ENCODE measurements around the gene SCN3A.

The SCN3A gene

DNA sequence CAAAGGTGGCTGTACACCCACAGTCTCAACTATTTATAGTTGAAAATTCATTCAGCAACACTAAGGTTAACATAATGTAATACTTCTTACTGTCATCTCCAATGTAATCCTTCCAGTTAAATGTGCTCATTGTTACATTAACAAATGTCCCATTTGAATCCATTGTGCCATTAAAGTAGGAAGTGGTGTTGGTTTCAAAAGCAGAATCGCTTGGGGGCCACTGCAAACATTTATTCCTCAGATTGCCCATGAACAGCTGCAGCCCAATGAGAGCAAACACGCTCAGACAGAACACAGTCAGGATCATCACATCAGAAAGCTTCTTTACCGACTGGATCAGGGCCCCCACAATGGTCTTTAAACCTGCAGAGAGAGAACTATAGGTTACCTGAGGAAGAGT, 41.4 kb downstream of the SCN3A start:
- DNase-seq = no peak
- no peaks in the 10 kb centered on the region for H3K4me1 ChIP-seq

DNA sequence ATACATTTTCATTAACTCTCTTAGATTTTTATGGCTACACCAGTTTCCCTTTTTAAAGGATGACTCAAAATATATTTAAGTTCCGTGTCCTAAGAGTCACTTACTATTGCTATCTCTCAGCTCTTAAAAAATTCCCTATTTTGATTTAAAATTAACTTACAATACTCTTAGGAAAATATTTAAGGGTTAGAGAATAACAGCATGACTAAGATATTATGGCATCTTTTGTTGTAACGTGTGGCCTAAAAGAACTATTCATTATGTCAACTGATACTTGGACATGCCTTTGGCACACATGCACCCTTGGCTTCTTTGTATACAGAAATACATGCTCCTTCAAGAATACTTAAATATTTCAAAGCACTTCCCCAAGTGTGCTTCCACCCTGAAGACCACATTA, 42.3 kb downstream of the SCN3A start:
- TF ChIP-seq, protein P1, sequence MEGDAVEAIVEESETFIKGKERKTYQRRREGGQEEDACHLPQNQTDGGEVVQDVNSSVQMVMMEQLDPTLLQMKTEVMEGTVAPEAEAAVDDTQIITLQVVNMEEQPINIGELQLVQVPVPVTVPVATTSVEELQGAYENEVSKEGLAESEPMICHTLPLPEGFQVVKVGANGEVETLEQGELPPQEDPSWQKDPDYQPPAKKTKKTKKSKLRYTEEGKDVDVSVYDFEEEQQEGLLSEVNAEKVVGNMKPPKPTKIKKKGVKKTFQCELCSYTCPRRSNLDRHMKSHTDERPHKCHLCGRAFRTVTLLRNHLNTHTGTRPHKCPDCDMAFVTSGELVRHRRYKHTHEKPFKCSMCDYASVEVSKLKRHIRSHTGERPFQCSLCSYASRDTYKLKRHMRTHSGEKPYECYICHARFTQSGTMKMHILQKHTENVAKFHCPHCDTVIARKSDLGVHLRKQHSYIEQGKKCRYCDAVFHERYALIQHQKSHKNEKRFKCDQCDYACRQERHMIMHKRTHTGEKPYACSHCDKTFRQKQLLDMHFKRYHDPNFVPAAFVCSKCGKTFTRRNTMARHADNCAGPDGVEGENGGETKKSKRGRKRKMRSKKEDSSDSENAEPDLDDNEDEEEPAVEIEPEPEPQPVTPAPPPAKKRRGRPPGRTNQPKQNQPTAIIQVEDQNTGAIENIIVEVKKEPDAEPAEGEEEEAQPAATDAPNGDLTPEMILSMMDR (IDR thresholded peaks at IDR 0.05; ENCODE audit: low read depth, low read length) = no peak
- Histone ChIP-seq H3K4me3 (ENCODE audit: low read depth, low read length) (no peak overlapping the region), H3K27me3 (no peaks in the 10 kb centered on the region), H3K4me1 (no peaks in the 10 kb centered on the region), H3K9me3 (no peaks in the 10 kb centered on the region), H3K36me3 (no peaks in the 10 kb centered on the region)
- no peak for DNase-seq

More for the DNA sequence above, 41.4 kb downstream of the SCN3A start:
- Histone ChIP-seq H3K9me3 (no peaks in the 10 kb centered on the region), H3K4me3 (ENCODE audit: low read depth, low read length) (no peak overlapping the region), H3K36me3 (no peaks in the 10 kb centered on the region), H3K27me3 (no peaks in the 10 kb centered on the region)
- TF ChIP-seq, protein P1 (IDR thresholded peaks at IDR 0.05; ENCODE audit: low read depth, low read length) = no peak

GRCh38 chr2:165157160-165157559, 46.7 kb downstream of the SCN3A start:
- TF ChIP-seq, protein P1 (IDR thresholded peaks at IDR 0.05; ENCODE audit: low read depth, low read length) = no peak
- Histone ChIP-seq H3K4me3 (ENCODE audit: low read depth, low read length) (no peak overlapping the region), H3K27me3 (no peaks in the 10 kb centered on the region), H3K36me3 (no peaks in the 10 kb centered on the region), H3K9me3 (no peaks in the 10 kb centered on the region), H3K4me1 (no peaks in the 10 kb centered on the region)
- DNase-seq = no peak

DNA sequence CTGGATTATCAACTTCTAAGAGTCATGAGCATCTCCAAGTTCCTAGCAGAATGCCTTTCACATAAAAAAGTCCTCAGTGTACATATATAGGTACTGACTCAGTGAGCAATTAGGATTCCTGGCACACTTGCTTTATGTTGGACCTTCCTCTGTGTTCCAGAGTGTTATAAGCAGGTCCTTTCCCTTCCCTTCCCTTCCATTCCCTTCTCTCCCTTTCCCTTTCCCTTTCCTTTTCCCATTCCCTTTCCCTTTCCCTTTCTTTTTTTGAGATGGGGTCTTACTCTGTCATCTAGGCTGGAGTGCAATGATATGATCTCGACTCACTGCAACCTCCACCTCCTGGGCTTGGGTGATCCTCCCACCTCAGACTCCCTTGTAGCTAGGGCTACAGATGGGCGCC, 48.7 kb downstream of the SCN3A start:
- Histone ChIP-seq H3K9me3 (no peaks in the 10 kb centered on the region), H3K4me3 (ENCODE audit: low read depth, low read length) (no peak overlapping the region), H3K27me3 (no peaks in the 10 kb centered on the region), H3K36me3 (no peaks in the 10 kb centered on the region), H3K4me1 (no peaks in the 10 kb centered on the region)
- TF ChIP-seq, protein P1 (IDR thresholded peaks at IDR 0.05; ENCODE audit: low read depth, low read length) = no peak
- DNase-seq = no peak

GRCh38 chr2:165149439-165149838, 54.4 kb downstream of the SCN3A start:
- TF ChIP-seq, protein P1 (IDR thresholded peaks at IDR 0.05; ENCODE audit: low read depth, low read length) = no peak
- H3K36me3 ChIP-seq = no peaks in the 10 kb centered on the region
- no peak overlapping the region for H3K4me3 ChIP-seq (ENCODE audit: low read depth, low read length)
- H3K27me3 ChIP-seq = no peaks in the 10 kb centered on the region
- H3K9me3 ChIP-seq = no peaks in the 10 kb centered on the region
- DNase-seq = no peak
- H3K4me1 ChIP-seq = no peaks in the 10 kb centered on the region

DNA sequence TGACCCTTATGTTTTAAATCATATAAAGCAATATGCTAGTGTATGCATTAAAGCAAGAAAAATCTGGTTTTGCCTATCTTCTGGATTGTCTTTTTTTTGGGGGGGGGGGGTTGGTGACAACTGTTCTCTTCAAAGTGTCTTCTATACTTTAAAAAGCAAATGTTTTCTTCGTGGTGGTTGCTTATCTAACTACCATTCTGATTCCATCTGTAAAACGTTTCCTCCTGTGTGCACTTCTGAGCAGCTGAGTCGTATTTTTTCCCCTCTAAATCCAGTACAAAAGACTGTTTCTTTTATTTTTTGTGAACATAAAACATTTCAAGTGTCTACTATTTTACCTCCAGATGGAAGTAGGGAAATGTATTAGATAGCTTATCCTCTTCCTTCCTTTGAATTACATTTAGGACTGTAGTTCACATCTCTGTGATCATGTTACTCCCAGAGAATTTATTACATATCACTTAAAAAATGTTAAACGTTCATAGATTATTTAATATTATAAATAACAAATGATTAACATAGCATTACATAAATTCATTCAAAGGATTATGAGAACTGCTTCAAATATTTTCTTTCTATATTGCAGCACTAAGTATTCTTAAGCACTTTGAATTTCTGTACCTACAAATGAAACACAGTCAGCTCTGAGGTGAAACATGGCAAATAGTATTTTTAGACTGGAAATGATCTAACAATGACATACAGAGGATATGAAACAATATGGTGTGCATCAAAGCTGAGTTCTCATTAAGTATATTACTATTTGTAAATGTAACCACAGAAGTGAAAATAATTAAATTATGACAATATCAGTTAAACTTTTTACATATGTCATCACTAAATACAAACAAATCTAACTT, 56.4 kb downstream of the SCN3A start:
- Histone ChIP-seq H3K4me1 (no peaks in the 10 kb centered on the region), H3K27me3 (no peaks in the 10 kb centered on the region), H3K36me3 (no peaks in the 10 kb centered on the region), H3K9me3 (no peaks in the 10 kb centered on the region), H3K4me3 (ENCODE audit: low read depth, low read length) (no peak overlapping the region)
- no peak for DNase-seq
- TF ChIP-seq, protein P1 (IDR thresholded peaks at IDR 0.05; ENCODE audit: low read depth, low read length) = no peak

Data from BE2C (cell line).